ENCODE data around the gene NDST1. TPM values are rescaled to one million over a fixed set of nuclear protein-coding genes. Genes with fewer than 3 reads are reported as not detected.

The NDST1 gene
- total and polyA plus RNA-seq, 2 of the 8 experiments (the other 6 are each of a cell fraction or from before 2014, with no cell fraction given) = 27.0 to 72.0 TPM

- TF ChIP-seq SUZ12 (IDR thresholded peaks at IDR 0.05; ENCODE audit: low read length) (no peak), RXRA (IDR thresholded peaks at IDR 0.05; ENCODE audit: insufficient read depth, low read depth, low read length) (no peak)
Observed at GRCh38 chr5:150514708-150515211, 6.8 kb downstream of the NDST1 start (continued).
